HEK293T (cell line): ENCODE data around the gene STPG3.

Experiments
- CTCF ChIA-PET: fragments of 350-600 bp; formaldehyde crosslinking; extraction: SDS; loops from one replicate; lab custom pipeline; 2021; ENCODE audit warnings: antibody characterized with exemption, inconsistent platforms; lab: Yijun Ruan, JAX
- POLR2A ChIA-PET: fragments of 350-600 bp; formaldehyde crosslinking; extraction: SDS; loops from one replicate; lab custom pipeline; 2020; ENCODE audit warnings: antibody characterized with exemption, inconsistent platforms; lab: Yijun Ruan, JAX
- DNase-seq: peaks from one replicate; pipeline ENCODE4 v3.0.0; 2012; ENCODE audit warnings: mixed read lengths; ENCODE audit errors: extremely low spot score
- ARNT ChIP-seq: fragments of 450-650 bp; IDR thresholded peaks from 2 replicates; pipeline ENCODE4 v1.6.1; 2017; ENCODE audit warnings: mild to moderate bottlenecking
- BHLHE40 ChIP-seq: fragments of 450-650 bp; IDR thresholded peaks from 2 replicates; pipeline ENCODE4 v1.6.1; 2016; ENCODE audit warnings: mild to moderate bottlenecking, moderate library complexity, borderline replicate concordance
- CTBP1 ChIP-seq: fragments of 450-650 bp; IDR thresholded peaks from 2 replicates; pipeline ENCODE4 v1.6.1; 2016; ENCODE audit warnings: borderline replicate concordance
- ELF4 ChIP-seq: fragments of 450-650 bp; IDR thresholded peaks from 2 replicates; pipeline ENCODE4 v1.6.1; 2017; ENCODE audit warnings: antibody characterized with exemption
- FOXA1 ChIP-seq: fragments of 450-650 bp; IDR thresholded peaks from 2 replicates; pipeline ENCODE4 v1.6.1; 2016; ENCODE audit warnings: mild to moderate bottlenecking
- FOXK2 ChIP-seq: fragments of 450-650 bp; IDR thresholded peaks from 2 replicates; pipeline ENCODE4 v1.6.1; 2016; ENCODE audit warnings: mild to moderate bottlenecking
- FOXM1 ChIP-seq: fragments of 450-650 bp; IDR thresholded peaks from 2 replicates; pipeline ENCODE4 v1.6.1; 2017; ENCODE audit warnings: mild to moderate bottlenecking, borderline replicate concordance
- HDGF ChIP-seq: fragments of 450-650 bp; IDR thresholded peaks from 2 replicates; pipeline ENCODE4 v1.6.1; 2017; ENCODE audit warnings: antibody characterized with exemption, borderline replicate concordance
- L3MBTL2 ChIP-seq: fragments of 450-650 bp; conservative IDR thresholded peaks from 2 replicates; pipeline ENCODE4 v1.6.1; 2016; ENCODE audit warnings: mild to moderate bottlenecking
- LEF1 ChIP-seq: fragments of 450-650 bp; IDR thresholded peaks from 2 replicates; pipeline ENCODE4 v1.6.1; 2017; ENCODE audit warnings: mild to moderate bottlenecking, borderline replicate concordance
- NFRKB ChIP-seq: fragments of 450-650 bp; IDR thresholded peaks from 2 replicates; pipeline ENCODE4 v1.6.1; 2016; ENCODE audit warnings: mild to moderate bottlenecking, moderate library complexity
- SP1 ChIP-seq: fragments of 450-650 bp; IDR thresholded peaks from 2 replicates; pipeline ENCODE4 v1.6.1; 2017
- SUZ12 ChIP-seq: fragments of 450-650 bp; IDR thresholded peaks from 2 replicates; pipeline ENCODE4 v1.6.1; 2016; ENCODE audit warnings: mild to moderate bottlenecking
- TARDBP ChIP-seq: fragments of 450-650 bp; IDR thresholded peaks from 2 replicates; pipeline ENCODE4 v1.6.1; 2016
- ZNF384 ChIP-seq: fragments of 450-650 bp; IDR thresholded peaks from 2 replicates; pipeline ENCODE4 v1.6.1; 2016
- TF ChIP-seq, protein P1 (sequence below): fragments of 450-650 bp; IDR thresholded peaks from 2 replicates; pipeline ENCODE4 v1.6.1; 2016

The STPG3 gene

GRCh38 chr9:137265496-137266161 is 14.5 kb downstream of the STPG3 start:
- no peak for DNase-seq
- CTCF ChIA-PET, result no interaction called here
- TF ChIP-seq ZNF384 (no peak), CTBP1 (no peak), TARDBP (no peak), FOXK2 (no peak), SUZ12 (no peak), SP1 (no peak), FOXA1 (no peak), ARNT (no peak), L3MBTL2 (no peak), HDGF (no peak), LEF1 (no peak), BHLHE40 (no peak), FOXM1 (no peak), ELF4 (no peak), NFRKB (no peak)
- TF ChIP-seq, protein P1, sequence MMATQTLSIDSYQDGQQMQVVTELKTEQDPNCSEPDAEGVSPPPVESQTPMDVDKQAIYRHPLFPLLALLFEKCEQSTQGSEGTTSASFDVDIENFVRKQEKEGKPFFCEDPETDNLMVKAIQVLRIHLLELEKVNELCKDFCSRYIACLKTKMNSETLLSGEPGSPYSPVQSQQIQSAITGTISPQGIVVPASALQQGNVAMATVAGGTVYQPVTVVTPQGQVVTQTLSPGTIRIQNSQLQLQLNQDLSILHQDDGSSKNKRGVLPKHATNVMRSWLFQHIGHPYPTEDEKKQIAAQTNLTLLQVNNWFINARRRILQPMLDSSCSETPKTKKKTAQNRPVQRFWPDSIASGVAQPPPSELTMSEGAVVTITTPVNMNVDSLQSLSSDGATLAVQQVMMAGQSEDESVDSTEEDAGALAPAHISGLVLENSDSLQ, result no peak
- POLR2A ChIA-PET, result interaction anchor here (0.9 kb wide), 1 partner anchor 25 kb away, joined by 4 read pairs; the partner anchor contains the start of gene TUBB4B

GRCh38 chr9:137266162-137266527 is 15.1 kb downstream of the STPG3 start:
- CTCF ChIA-PET, result no interaction called here
- TF ChIP-seq ZNF384 (no peak), FOXA1 (no peak), FOXK2 (no peak), FOXM1 (no peak), TARDBP (no peak), SUZ12 (no peak), LEF1 (no peak), CTBP1 (no peak), HDGF (no peak)
- POLR2A ChIA-PET, result interaction anchor here (0.9 kb wide), 1 partner anchor 25 kb away, joined by 4 read pairs; the partner anchor contains the start of gene TUBB4B
- DNase-seq, result no peak

GRCh38 chr9:137266585-137267453 is 15.7 kb downstream of the STPG3 start:
- POLR2A ChIA-PET, result interaction anchor here (0.9 kb wide), 1 partner anchor 26 kb away, joined by 4 read pairs; the partner anchor contains the start of gene TUBB4B

GRCh38 chr9:137267933-137268355 is 16.9 kb downstream of the STPG3 start:
- no peak for DNase-seq
- POLR2A ChIA-PET, result no interaction called here
- TF ChIP-seq HDGF (no peak), FOXM1 (no peak), NFRKB (no peak), LEF1 (no peak), ZNF384 (no peak), SUZ12 (no peak), ARNT (no peak), CTBP1 (no peak), FOXA1 (no peak), L3MBTL2 (no peak), ELF4 (no peak), SP1 (no peak), TARDBP (no peak), FOXK2 (no peak), BHLHE40 (no peak)
- CTCF ChIA-PET, result no interaction called here

More at GRCh38 chr9:137266585-137267453, 15.7 kb downstream of the STPG3 start:
- TF ChIP-seq CTBP1, result no peak
- TF ChIP-seq ELF4, result no peak
- DNase-seq, result no peak
- CTCF ChIA-PET, result no interaction called here

- ChIA-PET CTCF (interaction anchor here (0.5 to 0.6 kb wide), 2 partner anchors 10 to 207 kb away, joined by 4 read pairs; no protein-coding TSS in a partner anchor), POLR2A (interaction anchor here (1.3 to 1.5 kb wide), 2 partner anchors 13 to 28 kb away, joined by 3 to 6 read pairs; partner anchors contain the start of genes NELFB and TUBB4B)
- TF ChIP-seq NFRKB (no peak), CTBP1 (no peak), FOXA1 (no peak), FOXM1 (no peak), L3MBTL2 (no peak), SUZ12 (no peak), ARNT (no peak), ELF4 (no peak), TARDBP (no peak), LEF1 (no peak), BHLHE40 (no peak)
- TF ChIP-seq, protein P1, result no peak
- no peak for DNase-seq
Measured at GRCh38 chr9:137268538-137269201, 17.6 kb downstream of the STPG3 start.
